Measurements from ENCODE around the gene TOM1L2.

The TOM1L2 gene

GRCh38 chr17:17987901-17988300 is 15.7 kb upstream of the TOM1L2 start:
- TF ChIP-seq ZFX (IDR thresholded peaks at IDR 0.05; ENCODE audit: borderline replicate concordance) = no peak
- TF ChIP-seq, protein P1, sequence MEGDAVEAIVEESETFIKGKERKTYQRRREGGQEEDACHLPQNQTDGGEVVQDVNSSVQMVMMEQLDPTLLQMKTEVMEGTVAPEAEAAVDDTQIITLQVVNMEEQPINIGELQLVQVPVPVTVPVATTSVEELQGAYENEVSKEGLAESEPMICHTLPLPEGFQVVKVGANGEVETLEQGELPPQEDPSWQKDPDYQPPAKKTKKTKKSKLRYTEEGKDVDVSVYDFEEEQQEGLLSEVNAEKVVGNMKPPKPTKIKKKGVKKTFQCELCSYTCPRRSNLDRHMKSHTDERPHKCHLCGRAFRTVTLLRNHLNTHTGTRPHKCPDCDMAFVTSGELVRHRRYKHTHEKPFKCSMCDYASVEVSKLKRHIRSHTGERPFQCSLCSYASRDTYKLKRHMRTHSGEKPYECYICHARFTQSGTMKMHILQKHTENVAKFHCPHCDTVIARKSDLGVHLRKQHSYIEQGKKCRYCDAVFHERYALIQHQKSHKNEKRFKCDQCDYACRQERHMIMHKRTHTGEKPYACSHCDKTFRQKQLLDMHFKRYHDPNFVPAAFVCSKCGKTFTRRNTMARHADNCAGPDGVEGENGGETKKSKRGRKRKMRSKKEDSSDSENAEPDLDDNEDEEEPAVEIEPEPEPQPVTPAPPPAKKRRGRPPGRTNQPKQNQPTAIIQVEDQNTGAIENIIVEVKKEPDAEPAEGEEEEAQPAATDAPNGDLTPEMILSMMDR (IDR thresholded peaks at IDR 0.05) = no peak
- H3K27ac ChIP-seq = no peak overlapping the region

GRCh38 chr17:17987187-17987896 is 15.1 kb upstream of the TOM1L2 start:
- TF ChIP-seq ZFX (IDR thresholded peaks at IDR 0.05; ENCODE audit: borderline replicate concordance) = no peak
- TF ChIP-seq, protein P1 (IDR thresholded peaks at IDR 0.05) = no peak
- no peak overlapping the region for H3K27ac ChIP-seq

DNA sequence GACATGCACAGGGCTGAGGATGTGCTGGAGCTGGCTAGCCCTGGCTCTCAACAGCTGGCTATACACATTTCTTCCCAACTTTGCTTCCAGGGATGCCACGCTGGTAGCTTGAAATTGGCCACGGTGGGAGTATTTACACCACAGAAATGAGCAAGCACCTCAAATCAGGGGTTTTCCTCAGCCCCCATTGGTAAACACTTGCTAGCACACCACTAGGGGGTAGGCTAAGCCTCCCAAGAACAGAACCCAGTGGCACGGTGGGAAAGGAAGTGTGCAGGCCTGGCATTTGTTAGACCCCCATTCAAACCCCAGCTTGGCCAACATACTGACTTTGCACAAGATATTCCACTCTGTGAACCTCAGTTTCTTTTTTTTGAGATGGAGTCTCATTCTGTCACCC is 13.4 kb upstream of the TOM1L2 start:
- TF ChIP-seq ZFX (IDR thresholded peaks at IDR 0.05; ENCODE audit: borderline replicate concordance) = no peak
- TF ChIP-seq, protein P1 (IDR thresholded peaks at IDR 0.05) = no peak
- H3K27ac ChIP-seq = no peak overlapping the region

GRCh38 chr17:17985153-17985552 is 13.0 kb upstream of the TOM1L2 start:
- TF ChIP-seq, protein P1 (IDR thresholded peaks at IDR 0.05) = no peak
- no peak for TF ChIP-seq ZFX (IDR thresholded peaks at IDR 0.05; ENCODE audit: borderline replicate concordance)
- no peak overlapping the region for H3K27ac ChIP-seq

DNA sequence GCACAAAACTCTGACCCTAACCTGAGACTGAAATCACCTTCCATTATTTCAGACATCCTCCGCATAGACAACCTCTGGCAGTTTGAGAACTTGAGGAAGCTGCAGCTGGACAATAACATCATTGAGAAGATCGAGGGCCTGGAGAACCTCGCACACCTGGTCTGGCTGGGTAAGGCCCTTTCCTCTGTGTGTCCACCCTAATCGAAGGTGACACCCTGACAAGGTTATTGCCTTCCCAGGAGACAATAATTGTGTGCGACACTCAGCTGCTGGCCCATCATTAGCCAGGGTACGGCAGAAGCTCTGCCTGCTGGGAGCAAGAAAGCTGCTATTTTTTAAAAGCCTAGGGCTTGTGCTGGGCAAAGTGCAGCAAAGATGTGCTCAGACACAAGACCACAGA is 11.6 kb upstream of the TOM1L2 start:
- peak overlapping the region; percentile 81 for H3K27ac ChIP-seq
- TF ChIP-seq, protein P1 (IDR thresholded peaks at IDR 0.05) = no peak
- TF ChIP-seq ZFX (IDR thresholded peaks at IDR 0.05; ENCODE audit: borderline replicate concordance) = no peak

DNA sequence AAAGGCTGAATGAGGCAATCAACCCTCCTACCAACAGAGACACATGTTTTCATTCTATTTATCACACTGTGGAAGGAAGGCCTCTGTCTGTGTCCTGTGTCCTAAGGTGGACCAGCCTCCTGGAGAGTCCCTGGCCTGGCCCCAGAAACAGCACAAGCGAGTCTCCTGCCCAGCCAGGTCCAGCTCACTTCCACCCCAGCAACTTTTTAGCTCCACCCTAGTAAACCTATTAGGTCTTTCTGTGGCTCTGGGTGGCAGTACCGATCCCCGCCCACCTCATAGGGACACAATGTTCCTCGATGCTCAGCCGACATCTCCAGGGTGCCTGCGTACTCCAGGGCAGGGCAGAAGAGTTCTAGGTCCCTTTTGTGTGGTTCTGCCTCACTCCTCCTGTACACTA is 11.2 kb upstream of the TOM1L2 start:
- H3K27ac ChIP-seq = peak overlapping the region; percentile 81
- TF ChIP-seq, protein P1 (IDR thresholded peaks at IDR 0.05) = no peak
- no peak for TF ChIP-seq ZFX (IDR thresholded peaks at IDR 0.05; ENCODE audit: borderline replicate concordance)

- TF ChIP-seq, protein P1 (IDR thresholded peaks at IDR 0.05) = no peak
- TF ChIP-seq ZFX (IDR thresholded peaks at IDR 0.05; ENCODE audit: borderline replicate concordance) = no peak
Measured at GRCh38 chr17:17982801-17983200, 10.6 kb upstream of the TOM1L2 start.

More at GRCh38 chr17:17982801-17983200, 10.6 kb upstream of the TOM1L2 start:
- H3K27ac ChIP-seq = peak overlapping the region; percentile 81

Measured in 22Rv1 (cell line).